H9 (cell line): ENCODE measurements around the gene RGS5. TPM values are rescaled to one million over a fixed set of nuclear protein-coding genes. Genes with fewer than 3 reads are reported as not detected.

Experiments
- DNase-seq: peaks from one replicate; pipeline ENCODE4 v3.0.0-alpha.2; 2017
- H2AFZ ChIP-seq: one replicate; pipeline ENCODE4 v1.6.1; 2013; ENCODE audit warnings: mild to moderate bottlenecking, low read length, control low read depth, moderate library complexity
- H2AK5ac ChIP-seq: 2 replicates; pipeline ENCODE4 v1.6.1; 2013; ENCODE audit warnings: low read length, control low read depth, mixed read lengths; ENCODE audit not compliant: insufficient read length
- H2BK120ac ChIP-seq: one replicate; pipeline ENCODE4 v1.6.1; 2013; ENCODE audit warnings: low read depth, mild to moderate bottlenecking, low read length, control low read depth, inconsistent platforms; ENCODE audit not compliant: poor library complexity, severe bottlenecking
- H2BK12ac ChIP-seq: 2 replicates; pipeline ENCODE4 v1.6.1; 2013; ENCODE audit warnings: low read length, control low read depth, mixed read lengths, low read depth; ENCODE audit not compliant: insufficient read length
- H2BK15ac ChIP-seq: 2 replicates; pipeline ENCODE4 v1.6.1; 2013; ENCODE audit warnings: low read depth, low read length, control low read depth
- H2BK20ac ChIP-seq: one replicate; pipeline ENCODE4 v1.6.1; 2013; ENCODE audit warnings: low read depth, mild to moderate bottlenecking, low read length, control low read depth, inconsistent platforms; ENCODE audit not compliant: poor library complexity, severe bottlenecking
- H2BK5ac ChIP-seq: 2 replicates; pipeline ENCODE4 v1.6.1; 2013; ENCODE audit warnings: low read length, control low read depth, mixed read lengths; ENCODE audit not compliant: insufficient read length
- H3K14ac ChIP-seq: 2 replicates; pipeline ENCODE4 v1.6.1; 2013; ENCODE audit warnings: low read length, control low read depth; ENCODE audit not compliant: insufficient read depth
- H3K18ac ChIP-seq: 2 replicates; pipeline ENCODE4 v1.6.1; 2013; ENCODE audit warnings: low read depth, mild to moderate bottlenecking, mixed read lengths, low read length, control low read depth; ENCODE audit not compliant: insufficient read length
- H3K23ac ChIP-seq: 2 replicates; pipeline ENCODE4 v1.6.1; 2013; ENCODE audit warnings: low read length, control low read depth, mixed read lengths, low read depth; ENCODE audit not compliant: insufficient read length
- H3K23me2 ChIP-seq: 2 replicates; pipeline ENCODE4 v1.6.1; 2013; ENCODE audit warnings: low read depth, mild to moderate bottlenecking, mixed read lengths, low read length, control low read depth; ENCODE audit not compliant: insufficient read length, poor library complexity, severe bottlenecking
- H3K27ac ChIP-seq: 2 replicates; pipeline ENCODE4 v1.5.1; 2013; ENCODE audit warnings: low read length, control low read depth, mixed read lengths, low read depth; ENCODE audit not compliant: insufficient read length
- H3K27me3 ChIP-seq: 2 replicates; pipeline ENCODE4 v1.6.1; 2013; ENCODE audit warnings: low read length, control low read depth, inconsistent platforms; ENCODE audit not compliant: insufficient read depth
- H3K4ac ChIP-seq: 2 replicates; pipeline ENCODE4 v1.6.1; 2013; ENCODE audit warnings: low read depth, mild to moderate bottlenecking, control low read depth, inconsistent platforms, low read length, moderate library complexity
- H3K4me1 ChIP-seq: 2 replicates; pipeline ENCODE4 v1.6.1; 2013; ENCODE audit warnings: low read length, control low read depth, inconsistent platforms; ENCODE audit not compliant: insufficient read depth
- H3K4me2 ChIP-seq: 2 replicates; pipeline ENCODE4 v1.6.1; 2013; ENCODE audit warnings: low read length, control low read depth, mixed read lengths; ENCODE audit not compliant: insufficient read length, insufficient read depth
- H3K56ac ChIP-seq: 2 replicates; pipeline ENCODE4 v1.6.1; 2013; ENCODE audit warnings: low read depth, mild to moderate bottlenecking, mixed read lengths, low read length, control low read depth; ENCODE audit not compliant: insufficient read length
- H3K79me1 ChIP-seq: 2 replicates; pipeline ENCODE4 v1.6.1; 2013; ENCODE audit warnings: low read depth, mild to moderate bottlenecking, moderate library complexity, low read length, control low read depth, inconsistent platforms; ENCODE audit not compliant: insufficient read depth, poor library complexity, severe bottlenecking
- H3K79me2 ChIP-seq: 2 replicates; pipeline ENCODE4 v1.6.1; 2013; ENCODE audit warnings: low read length, control low read depth, inconsistent platforms; ENCODE audit not compliant: insufficient read depth
- H3K9ac ChIP-seq: 2 replicates; pipeline ENCODE4 v1.6.1; 2013; ENCODE audit warnings: low read length, control low read depth, mixed read lengths; ENCODE audit not compliant: insufficient read length; ENCODE audit errors: extremely low read depth
- H3K9me3 ChIP-seq: one replicate; pipeline ENCODE4 v1.6.1; 2013; ENCODE audit warnings: low read depth, low read length, inconsistent platforms; ENCODE audit not compliant: control insufficient read depth
- H3T11ph ChIP-seq: one replicate; pipeline ENCODE4 v1.6.1; 2013; ENCODE audit warnings: mild to moderate bottlenecking, low read length, control low read depth, inconsistent platforms
- H4K20me1 ChIP-seq: one replicate; pipeline ENCODE4 v1.6.1; 2013; ENCODE audit not compliant: control insufficient read depth, insufficient read length, insufficient read depth
- H4K5ac ChIP-seq: 2 replicates; pipeline ENCODE4 v1.6.1; 2013; ENCODE audit warnings: low read depth, mild to moderate bottlenecking, mixed read lengths, low read length, control low read depth; ENCODE audit not compliant: insufficient read length
- H4K8ac ChIP-seq: replicated peaks from 2 replicates; pipeline ENCODE4 v1.6.1; 2013; ENCODE audit warnings: low read length, control low read depth, mixed read lengths, low read depth; ENCODE audit not compliant: insufficient read length
- H4K91ac ChIP-seq: 2 replicates; pipeline ENCODE4 v1.6.1; 2013; ENCODE audit warnings: low read depth, mild to moderate bottlenecking, moderate library complexity, mixed read lengths, low read length, control low read depth; ENCODE audit not compliant: insufficient read length
- H3K27ac Mint-ChIP-seq, 3 experiments: 2 replicates in 2 of 3; 3 replicates in 1 of 3; pipeline ENCODE4 v1.8.0; 2020 to 2021; ENCODE audit warnings: mixed read lengths in 3 of 3, mild to moderate bottlenecking in 1 of 3, moderate library complexity in 1 of 3
- H3K27me3 Mint-ChIP-seq: 2 replicates; pipeline ENCODE4 v1.8.0; 2021; ENCODE audit warnings: low read depth, mild to moderate bottlenecking, moderate library complexity, mixed read lengths
- H3K36me3 Mint-ChIP-seq, 3 experiments: 2 replicates in 2 of 3; 3 replicates in 1 of 3; pipeline ENCODE4 v1.8.0; 2020 to 2021; ENCODE audit warnings: low read depth in 3 of 3, mixed read lengths in 3 of 3; ENCODE audit not compliant: insufficient read depth in 1 of 3
- H3K4me1 Mint-ChIP-seq, 2 experiments: 2 replicates each; pipeline ENCODE4 v1.8.0; 2020; ENCODE audit warnings: mixed read lengths in 2 of 2
- H3K4me3 Mint-ChIP-seq, 2 experiments: 2 replicates in 1 of 2; 3 replicates in 1 of 2; pipeline ENCODE4 v1.8.0; 2020 to 2021; ENCODE audit warnings: mild to moderate bottlenecking in 2 of 2, mixed read lengths in 2 of 2, moderate library complexity in 1 of 2
- H3K9me3 Mint-ChIP-seq, 2 experiments: 2 replicates in 1 of 2; 3 replicates in 1 of 2; pipeline ENCODE4 v1.8.0; 2020; ENCODE audit warnings: mild to moderate bottlenecking in 2 of 2, mixed read lengths in 2 of 2, moderate library complexity in 1 of 2
- CTCF ChIP-seq: fragments of 200-600 bp; sonication (generic); conservative IDR thresholded peaks from 3 replicates; pipeline ENCODE4 v1.8.0; 2021; ENCODE audit warnings: antibody characterized with exemption, mild to moderate bottlenecking
- WGBS: extraction: QIAGEN DNeasy Blood & Tissue Kit; methylation state at CpG from one replicate; pipeline ENCODE4 v1.1.7; 2013; ENCODE audit warnings: missing lambda C conversion rate, low lambda C conversion rate, mixed read lengths; ENCODE audit not compliant: insufficient read length; ENCODE audit errors: extremely low coverage; 5-methylcytosine and 5-hydroxymethylcytosine counted together
- total RNA-seq: library from RNA; stranded (reverse); gene quantifications from 2 replicates; pipeline ENCODE4 v1.2.1, GENCODE V29; 2021

The RGS5 gene
- total RNA-seq, 1 experiment from 2014 or later = 30.1 TPM

- WGBS = no CpG with 5 or more reads among the region's 5 CpGs
- Histone ChIP-seq H3K56ac (no peak overlapping the region), H3T11ph (no peak overlapping the region), H2BK12ac (no peak overlapping the region), H3K79me1 (no peaks in the 10 kb centered on the region), H4K91ac (no peak overlapping the region), H3K4me2 (no peak overlapping the region), H2AFZ (no peak overlapping the region), H2BK15ac (no peak overlapping the region), H4K8ac (no peak overlapping the region), H3K9ac (no peak overlapping the region), H3K23me2 (no peaks in the 10 kb centered on the region), H3K27me3 (no peaks in the 10 kb centered on the region), H3K23ac (no peak overlapping the region), H2BK5ac (no peak overlapping the region), H2BK20ac (no peak overlapping the region), H3K79me2 (0 out of 2 replicates have a peak, but pooled peaks cover 3% of the 10 kb centered on the region), H2BK120ac (no peak overlapping the region), H3K14ac (no peak overlapping the region), H3K27ac (no peak overlapping the region), H3K9me3 (no peaks in the 10 kb centered on the region), H3K18ac (no peak overlapping the region), H3K4me1 (no peaks in the 10 kb centered on the region), H4K5ac (no peak overlapping the region), H2AK5ac (no peak overlapping the region), H3K4ac (no peak overlapping the region), H4K20me1 (no peaks in the 10 kb centered on the region)
- H3K9me3 Mint-ChIP-seq = no peaks in the 10 kb centered on the region
- H3K4me1 Mint-ChIP-seq = peaks cover 19 to 21% of the 10 kb centered on the region in 2 experiments
- no peak for TF ChIP-seq CTCF
- DNase-seq = no peak
- H3K27ac Mint-ChIP-seq = no peak overlapping the region
- no peak overlapping the region for H3K4me3 Mint-ChIP-seq
- H3K27me3 Mint-ChIP-seq = no peaks in the 10 kb centered on the region
- no peaks in the 10 kb centered on the region for H3K36me3 Mint-ChIP-seq
These were observed 6.8 kb downstream of the RGS5 start for GRCh38 chr1:163195728-163196448.
